ENCODE data around the gene TAF4. TPM values are rescaled to one million over a fixed set of nuclear protein-coding genes. Genes with fewer than 3 reads are reported as not detected.

Gene TAF4
- total and polyA plus RNA-seq, 2 of the 13 experiments (the other 11 are each of a cell fraction or from before 2014, with no cell fraction given), result 5.9 to 12.0 TPM

DNA sequence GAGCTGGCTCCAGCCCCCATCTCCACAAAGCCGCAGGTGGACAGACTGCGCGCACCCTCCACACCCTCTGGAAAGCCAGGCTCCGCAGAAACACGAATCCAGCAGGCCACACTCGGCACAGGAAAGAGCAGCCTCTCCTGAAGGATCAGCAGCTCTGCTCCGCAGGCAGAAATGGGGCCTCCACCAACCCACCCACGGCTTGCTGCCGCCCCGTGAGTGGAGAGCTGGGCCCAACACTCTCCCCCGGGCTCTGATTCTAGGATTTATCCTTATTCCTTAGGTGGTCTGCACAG, 39.2 kb downstream of the TAF4 start:
- Histone ChIP-seq H4K20me1 (ENCODE audit: insufficient read depth, low read length) (peaks cover 32% of the 10 kb centered on the region), H2AFZ (ENCODE audit: low read length) (no peak overlapping the region), H3K4me2 (ENCODE audit: low read depth, low read length) (no peak overlapping the region), H3K27me3 (ENCODE audit: control insufficient read depth in 1 of 2, insufficient read depth in 2 of 2, low read length in 2 of 2) (no peaks in the 10 kb centered on the region), H3K36me3 (replicated peaks in 1 of 2; ENCODE audit: control insufficient read depth in 1 of 2, insufficient read depth in 2 of 2, low read length in 2 of 2) (no peaks in the 10 kb centered on the region), H3K9me3 (ENCODE audit: low read length) (no peaks in the 10 kb centered on the region), H3K9ac (ENCODE audit: insufficient read depth, low read depth, low read length) (no peak overlapping the region), H3K4me1 (ENCODE audit: insufficient read depth, low read length) (peaks cover 84% of the 10 kb centered on the region), H3K79me2 (ENCODE audit: insufficient read depth, low read length) (peaks cover 93% of the 10 kb centered on the region), H3K27ac (ENCODE audit: extremely low read length, insufficient read depth, low read length) (no peak overlapping the region), H3K4me3 (replicated peaks in 1 of 3; ENCODE audit: insufficient read depth in 1 of 3, low read depth in 2 of 3, low read length in 3 of 3) (no peak overlapping the region)
- CTCF ChIA-PET (ENCODE audit: low intra/inter-chr PET ratio, low total read pairs), result no interaction called here
- no peak for DNase-seq (ENCODE audit: low spot score)
- POLR2A ChIA-PET, result interaction anchor here (0.7 to 1.8 kb wide), 3 partner anchors 40 to 109 kb away, joined by 3 to 4 read pairs (median 4); no protein-coding TSS in a partner anchor
- WGBS (ENCODE audit: low lambda C conversion rate), result 92% methylated on average over 11 of the region's 11 CpGs
- TF ChIP-seq, protein P1, sequence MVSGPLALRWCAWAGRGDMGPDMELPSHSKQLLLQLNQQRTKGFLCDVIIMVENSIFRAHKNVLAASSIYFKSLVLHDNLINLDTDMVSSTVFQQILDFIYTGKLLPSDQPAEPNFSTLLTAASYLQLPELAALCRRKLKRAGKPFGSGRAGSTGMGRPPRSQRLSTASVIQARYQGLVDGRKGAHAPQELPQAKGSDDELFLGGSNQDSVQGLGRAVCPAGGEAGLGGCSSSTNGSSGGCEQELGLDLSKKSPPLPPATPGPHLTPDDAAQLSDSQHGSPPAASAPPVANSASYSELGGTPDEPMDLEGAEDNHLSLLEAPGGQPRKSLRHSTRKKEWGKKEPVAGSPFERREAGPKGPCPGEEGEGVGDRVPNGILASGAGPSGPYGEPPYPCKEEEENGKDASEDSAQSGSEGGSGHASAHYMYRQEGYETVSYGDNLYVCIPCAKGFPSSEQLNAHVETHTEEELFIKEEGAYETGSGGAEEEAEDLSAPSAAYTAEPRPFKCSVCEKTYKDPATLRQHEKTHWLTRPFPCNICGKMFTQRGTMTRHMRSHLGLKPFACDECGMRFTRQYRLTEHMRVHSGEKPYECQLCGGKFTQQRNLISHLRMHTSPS (CRISPR knock-in tag; IDR thresholded peaks at IDR 0.05; ENCODE audit: low read depth), result no peak
- TF ChIP-seq ZNF280B (CRISPR knock-in tag; IDR thresholded peaks at IDR 0.05; ENCODE audit: borderline replicate concordance), result peak; percentile 7; the same call in 1 of the 2 replicates
- FAIRE-seq, result no peak
- BruUV-seq (replicated peaks), result no TSS peak
- intact Hi-C loops (cut with micrococcal nuclease; ENCODE audit: unreplicated experiment) (no loop called here), in situ Hi-C loops (cut with HindIII; ENCODE audit: extremely low pct_ligation_motif_present, low pct_unique_long_range_greater_than_20kb) (no loop called here)
- no peak for ATAC-seq

- peaks cover 27% of the 10 kb centered on the region; the same call in 1 of the 2 replicates for H4K20me1 ChIP-seq (ENCODE audit: insufficient read depth, low read length)
- no peaks in the 10 kb centered on the region for H3K9me3 ChIP-seq (ENCODE audit: low read length)
- FAIRE-seq (peak; percentile 62), DNase-seq (ENCODE audit: low spot score) (peak; percentile 30), ATAC-seq (peak; percentile 32; the same call in 2 of the 3 replicates)
- 0 out of 2 replicates have a peak overlapping the region, but pooled peaks have one; percentile 8 for H3K4me2 ChIP-seq (ENCODE audit: low read depth, low read length)
- no peaks in the 10 kb centered on the region for H3K36me3 ChIP-seq (replicated peaks in 1 of 2; ENCODE audit: control insufficient read depth in 1 of 2, insufficient read depth in 2 of 2, low read length in 2 of 2)
- in situ Hi-C loops (cut with HindIII; ENCODE audit: extremely low pct_ligation_motif_present, low pct_unique_long_range_greater_than_20kb), result no loop called here
- WGBS (ENCODE audit: low lambda C conversion rate), result 82% methylated on average over 22 of the region's 22 CpGs
- POLR2A ChIA-PET, result interaction anchor here (0.7 to 1.8 kb wide), 3 partner anchors 40 to 110 kb away, joined by 3 to 4 read pairs (median 4); no protein-coding TSS in a partner anchor
- BruUV-seq (replicated peaks), result no TSS peak
- peak overlapping the region; percentile 11; the same call in 1 of the 2 replicates for H3K9ac ChIP-seq (ENCODE audit: insufficient read depth, low read depth, low read length)
- H3K27ac ChIP-seq (ENCODE audit: extremely low read length, insufficient read depth, low read length), result peak overlapping the region; percentile 23
- peaks cover 79% of the 10 kb centered on the region for H3K4me1 ChIP-seq (ENCODE audit: insufficient read depth, low read length)
- no peaks in the 10 kb centered on the region for H3K27me3 ChIP-seq (ENCODE audit: control insufficient read depth in 1 of 2, insufficient read depth in 2 of 2, low read length in 2 of 2)
- intact Hi-C loops (cut with micrococcal nuclease; ENCODE audit: unreplicated experiment), result no loop called here
- no peak overlapping the region for H2AFZ ChIP-seq (ENCODE audit: low read length)
- H3K79me2 ChIP-seq (ENCODE audit: insufficient read depth, low read length), result peaks cover 92% of the 10 kb centered on the region
- CTCF ChIA-PET (ENCODE audit: low intra/inter-chr PET ratio, low total read pairs), result no interaction called here
- H3K4me3 ChIP-seq (replicated peaks in 1 of 3; ENCODE audit: insufficient read depth in 1 of 3, low read depth in 2 of 3, low read length in 3 of 3), result no peak overlapping the region
- TF ChIP-seq TRIM22 (IDR thresholded peaks at IDR 0.05), result no peak
- TF ChIP-seq MNT (IDR thresholded peaks at IDR 0.05), result peak; percentile 50; the same call in 1 of the 2 replicates
Observed at GRCh38 chr20:62025832-62026563, 39.7 kb downstream of the TAF4 start.

Data from HepG2 (cell line).